K562 (cell line): ENCODE measurements around the gene TRAPPC5. TPM values are rescaled to one million over a fixed set of nuclear protein-coding genes. Genes with fewer than 3 reads are reported as not detected.
A peak's percentile ranks its signal among the peaks of the same experiment; 100 is the strongest.

ENCODE experiments used
- ATAC-seq: fragments of 200-7000 bp; cut with Tn5 transposase; 3 replicates; pipeline ENCODE4 v1.9.1; 2020; ENCODE audit warnings: moderate library complexity
- BruUV-seq: library from RNA; stranded (reverse); fragments of 400-500 nt; replicated peaks from 2 replicates; lab custom pipeline; 2021; lab: Mats Ljungman, UMichigan
- CTCF ChIA-PET: fragments of 300-600 bp; formaldehyde crosslinking; extraction: SDS; loops from one replicate; lab custom pipeline; 2021; ENCODE audit warnings: low intra/inter-chr PET ratio; lab: Yijun Ruan, JAX
- POLR2A ChIA-PET: fragments of 300-600, 350-650 bp; sonication (Branson Sonifier 250); formaldehyde crosslinking; extraction: SDS; loops from one replicate; lab custom pipeline; 2021; ENCODE audit warnings: antibody characterized with exemption, inconsistent platforms; lab: Yijun Ruan, JAX
- DNase-seq, 4 experiments: peaks; one replicate each; pipeline versions ENCODE4 v3.0.0 to v3.0.0-alpha.2; 2011 to 2018; ENCODE audit warnings: low spot score in 3 of 4, mixed read lengths in 3 of 4; ENCODE audit errors: extremely low read depth in 1 of 4
- FAIRE-seq: peaks from 2 replicates; lab custom pipeline; 2011; peaks lifted over from hg19 to GRCh38; lab: Jason Lieb, UNC
- H2AFZ ChIP-seq: 2 replicates; pipeline ENCODE4 v1.6.0; 2011; ENCODE audit warnings: low read depth, low read length, control low read depth, inconsistent platforms
- H3K27ac ChIP-seq: fragments of 200-600 bp; 3 replicates; pipeline ENCODE4 v1.8.0; 2011; ENCODE audit warnings: low read depth, mild to moderate bottlenecking, control low read depth, inconsistent platforms, low read length, moderate library complexity, mixed read lengths; ENCODE audit errors: extremely low read depth
- H3K27me3 ChIP-seq, 2 experiments: fragments of 300-600 bp in 1 of 2; 2 replicates in 1 of 2; 3 replicates in 1 of 2; pipeline versions ENCODE4 v1.6.0 to v1.8.0; 2011; ENCODE audit warnings: inconsistent platforms in 2 of 2, low read length in 2 of 2, mild to moderate bottlenecking in 1 of 2, mixed read lengths in 1 of 2, moderate library complexity in 1 of 2; ENCODE audit not compliant: control insufficient read depth in 2 of 2, insufficient read depth in 2 of 2
- H3K36me3 ChIP-seq: fragments of 300-600 bp; 3 replicates; pipeline ENCODE4 v1.8.0; 2011; ENCODE audit warnings: mild to moderate bottlenecking, low read length, inconsistent platforms; ENCODE audit not compliant: control insufficient read depth, insufficient read depth
- H3K4me1 ChIP-seq, 2 experiments: fragments of 200-600 bp in 1 of 2; replicated peaks in 1 of 2; 2 replicates in 1 of 2; 3 replicates in 1 of 2; pipeline versions ENCODE4 v1.5.1 to v1.8.0; 2011; ENCODE audit warnings: inconsistent platforms in 2 of 2, low read length in 2 of 2, mild to moderate bottlenecking in 1 of 2, mixed read lengths in 1 of 2, moderate library complexity in 1 of 2; ENCODE audit not compliant: control insufficient read depth in 2 of 2, insufficient read depth in 2 of 2
- H3K4me2 ChIP-seq: 2 replicates; pipeline ENCODE4 v1.6.1; 2011; ENCODE audit warnings: low read length, control low read depth, inconsistent platforms, mixed read lengths; ENCODE audit not compliant: insufficient read depth
- H3K4me3 ChIP-seq: fragments of 200-600 bp; sonication (generic), shearing (Covaris generic); 2 replicates; pipeline ENCODE4 v1.5.1; 2016; ENCODE audit warnings: control low read depth, inconsistent platforms
- H3K79me2 ChIP-seq: fragments of 200-600 bp; 3 replicates; pipeline ENCODE4 v1.8.0; 2011; ENCODE audit warnings: low read length, inconsistent platforms; ENCODE audit not compliant: control insufficient read depth, insufficient read depth
- H3K9ac ChIP-seq, 2 experiments: 2 replicates each; pipeline versions ENCODE4 v1.6.0 to v1.6.1; 2011; ENCODE audit warnings: low read depth in 2 of 2, low read length in 2 of 2, control low read depth in 1 of 2, inconsistent platforms in 1 of 2, mild to moderate bottlenecking in 1 of 2, mixed read lengths in 1 of 2; ENCODE audit not compliant: insufficient read depth in 1 of 2
- H3K9me1 ChIP-seq: one replicate; pipeline ENCODE4 v1.6.0; 2011; ENCODE audit warnings: inconsistent platforms, mild to moderate bottlenecking, low read length, moderate library complexity; ENCODE audit not compliant: control insufficient read depth, insufficient read depth
- H3K9me3 ChIP-seq: replicated peaks from 2 replicates; pipeline ENCODE4 v1.5.1; 2011; ENCODE audit warnings: low read depth, low read length, inconsistent platforms; ENCODE audit not compliant: control insufficient read depth, insufficient read depth
- H4K20me1 ChIP-seq: replicated peaks from 2 replicates; pipeline ENCODE4 v1.6.1; 2011; ENCODE audit warnings: low read length, inconsistent platforms, mixed read lengths; ENCODE audit not compliant: control insufficient read depth, insufficient read depth
- ARID3A ChIP-seq: IDR thresholded peaks from 2 replicates; pipeline ENCODE4 v1.6.1; 2012; ENCODE audit warnings: low read depth, low read length, improper control_type of control experiment, borderline replicate concordance
- CBX5 ChIP-seq: IDR thresholded peaks from 2 replicates; pipeline ENCODE4 v1.6.1; 2014; ENCODE audit warnings: low read depth, borderline replicate concordance
- CREB3L1 ChIP-seq: fragments of 450-650 bp; IDR thresholded peaks from 2 replicates; pipeline ENCODE4 v1.6.1; 2014; ENCODE audit warnings: low read depth, mild to moderate bottlenecking, moderate library complexity, borderline replicate concordance
- HMGN3 ChIP-seq: IDR thresholded peaks from 2 replicates; pipeline ENCODE4 v1.6.1; 2011; ENCODE audit warnings: borderline replicate concordance, low read depth, mild to moderate bottlenecking, mixed read lengths, low read length; ENCODE audit not compliant: insufficient read length; ENCODE audit errors: extremely low read depth
- NR2C2 ChIP-seq, 2 experiments: fragments of 200-800 bp in 1 of 2; sonication (Bioruptor generic) in 1 of 2; sonication (generic) in 1 of 2; formaldehyde crosslinking in 1 of 2; IDR thresholded peaks; 2 replicates each; pipeline versions ENCODE4 v1.6.1 to v1.8.0; 2016 to 2022; ENCODE audit warnings: mild to moderate bottlenecking in 1 of 2, missing compliant biosample characterization in 1 of 2, missing genetic modification characterization in 1 of 2, missing genetic modification reagents in 1 of 2
- PURB ChIP-seq: sonication (generic); formaldehyde crosslinking; IDR thresholded peaks from 2 replicates; pipeline ENCODE4 v1.9.0; 2021; ENCODE audit warnings: low read depth, mild to moderate bottlenecking, missing genetic modification reagents
- ZBTB1 ChIP-seq: sonication (generic); formaldehyde crosslinking; IDR thresholded peaks from 2 replicates; pipeline ENCODE4 v1.8.1; 2023; ENCODE audit warnings: missing genetic modification reagents, low read depth, mild to moderate bottlenecking, borderline replicate concordance
- WGBS: fragments of 100-300 bp; shearing (Covaris generic); methylation state at CpG from one replicate; pipeline ENCODE4 v1.1.6; 2016; ENCODE audit warnings: low coverage, mixed read lengths; ENCODE audit not compliant: insufficient coverage; ENCODE audit errors: missing lambda C conversion rate; 5-methylcytosine and 5-hydroxymethylcytosine counted together
- in situ Hi-C: fragments of 300-500 bp; cut with MboI; formaldehyde crosslinking; loops from 4 replicates; pipeline ENCODE4 v1.15.0; 2018; ENCODE audit warnings: inconsistent platforms, mixed read lengths
- intact Hi-C: fragments of 100-400 bp; cut with micrococcal nuclease; formaldehyde crosslinking; loops from 2 replicates; pipeline ENCODE4 v1.14.2; 2022
- polyA plus RNA-seq, 8 experiments: library from polyadenylated mRNA; depleted of rRNA in 4 of 8; stranded (reverse) in 5 of 8; unstranded in 3 of 8; fragments of >200 nt; fragmentation: Nextera tagmentation in 2 of 8; fragmentation: Illumina TruSeq in 1 of 8; extraction: Ambion mirVana in 2 of 8; extraction: Trizol in 1 of 8; gene quantifications; 2 replicates each; pipeline versions ENCODE4 v1.2.1 to v1.2.3, GENCODE V29; 2011 to 2014; ENCODE audit warnings: inconsistent platforms in 1 of 8, missing spikeins in 1 of 8
- total RNA-seq, 7 experiments: library from RNA; depleted of rRNA in 6 of 7; stranded (reverse); fragments of >200 nt in 6 of 7; fragmentation: Illumina TruSeq in 2 of 7; extraction: Trizol in 2 of 7; gene quantifications; 2 replicates each; pipeline versions ENCODE4 v1.2.1 to v1.2.3, GENCODE V29; 2011 to 2021; ENCODE audit warnings: low replicate concordance in 1 of 7

TRAPPC5 gene
- total and polyA plus RNA-seq, 9 of the 15 experiments (the other 6 are each of a cell fraction or from before 2014, with no cell fraction given) = 2.0 to 76.9 (median 29.3) TPM

GRCh38 chr19:7643031-7643415 is 37.6 kb upstream of the TRAPPC5 start:
- peaks cover 3 to 73% of the 10 kb centered on the region in 2 experiments; a peak in 4 of 5 replicates for H3K4me1 ChIP-seq
- no peak overlapping the region for H2AFZ ChIP-seq
- FAIRE-seq (no peak), ATAC-seq (no peak), DNase-seq (no peak)
- no peak overlapping the region for H3K4me2 ChIP-seq
- H3K4me3 ChIP-seq = no peak overlapping the region
- H4K20me1 ChIP-seq = peaks cover 21% of the 10 kb centered on the region
- peaks cover 77% of the 10 kb centered on the region; the same call in 2 of the 3 replicates for H3K36me3 ChIP-seq
- ChIA-PET POLR2A (no interaction called here), CTCF (no interaction called here)
- H3K9me3 ChIP-seq = peaks cover 6% of the 10 kb centered on the region; the same call in 1 of the 2 replicates
- in situ Hi-C loops = no loop called here
- BruUV-seq = no TSS peak
- WGBS = 96% methylated on average over 5 of the region's 8 CpGs
- TF ChIP-seq CREB3L1 (no peak), HMGN3 (no peak), PURB (no peak), CBX5 (no peak), ARID3A (no peak), ZBTB1 (CRISPR knock-in tag) (no peak), NR2C2 (CRISPR knock-in tag; IDR thresholded peaks at IDR 0.05) (no peak), NR2C2 (tag; IDR thresholded peaks at IDR 0.05) (no peak)
- no peaks in the 10 kb centered on the region; a peak in 1 of 5 replicates for H3K27me3 ChIP-seq
- peaks cover 26% of the 10 kb centered on the region for H3K79me2 ChIP-seq
- intact Hi-C loops = no loop called here
- no peaks in the 10 kb centered on the region for H3K9me1 ChIP-seq
- 0 out of 4 replicates have a peak overlapping the region, but pooled peaks of 1 of the 2 experiments have one; percentile 14 for H3K9ac ChIP-seq
- H3K27ac ChIP-seq = no peak overlapping the region
